Stimulated activated naive CD4-positive, alpha-beta T cell treated with Interleukin-2 at 50 U/mL for 16 hours (primary cell): ENCODE measurements around the gene USP10.

ENCODE experiments used
- DNase-seq: peaks from one replicate; lab custom pipeline; 2025; lab: John Stamatoyannopoulos, UW

Gene USP10

DNA sequence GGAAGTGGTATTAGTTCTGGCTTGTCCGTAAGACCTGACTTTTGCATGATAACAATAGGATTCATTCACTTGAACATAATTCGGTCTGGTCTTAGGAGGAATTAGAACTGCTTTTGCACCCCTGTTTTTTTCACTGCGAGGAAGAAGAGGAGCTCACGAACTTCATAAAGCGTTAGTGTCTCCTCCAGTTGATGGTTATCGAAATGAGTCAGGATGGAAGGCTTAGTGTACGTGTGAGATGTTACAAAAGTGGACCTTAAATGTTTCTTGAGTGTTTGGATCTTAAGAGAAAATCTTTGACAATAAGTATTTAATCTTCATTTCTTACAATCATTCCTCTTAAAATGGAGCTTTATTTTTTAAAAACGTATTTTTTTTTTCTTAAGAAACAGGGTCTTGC, 52.8 kb downstream of the USP10 start:
- DNase-seq, result no peak

DNA sequence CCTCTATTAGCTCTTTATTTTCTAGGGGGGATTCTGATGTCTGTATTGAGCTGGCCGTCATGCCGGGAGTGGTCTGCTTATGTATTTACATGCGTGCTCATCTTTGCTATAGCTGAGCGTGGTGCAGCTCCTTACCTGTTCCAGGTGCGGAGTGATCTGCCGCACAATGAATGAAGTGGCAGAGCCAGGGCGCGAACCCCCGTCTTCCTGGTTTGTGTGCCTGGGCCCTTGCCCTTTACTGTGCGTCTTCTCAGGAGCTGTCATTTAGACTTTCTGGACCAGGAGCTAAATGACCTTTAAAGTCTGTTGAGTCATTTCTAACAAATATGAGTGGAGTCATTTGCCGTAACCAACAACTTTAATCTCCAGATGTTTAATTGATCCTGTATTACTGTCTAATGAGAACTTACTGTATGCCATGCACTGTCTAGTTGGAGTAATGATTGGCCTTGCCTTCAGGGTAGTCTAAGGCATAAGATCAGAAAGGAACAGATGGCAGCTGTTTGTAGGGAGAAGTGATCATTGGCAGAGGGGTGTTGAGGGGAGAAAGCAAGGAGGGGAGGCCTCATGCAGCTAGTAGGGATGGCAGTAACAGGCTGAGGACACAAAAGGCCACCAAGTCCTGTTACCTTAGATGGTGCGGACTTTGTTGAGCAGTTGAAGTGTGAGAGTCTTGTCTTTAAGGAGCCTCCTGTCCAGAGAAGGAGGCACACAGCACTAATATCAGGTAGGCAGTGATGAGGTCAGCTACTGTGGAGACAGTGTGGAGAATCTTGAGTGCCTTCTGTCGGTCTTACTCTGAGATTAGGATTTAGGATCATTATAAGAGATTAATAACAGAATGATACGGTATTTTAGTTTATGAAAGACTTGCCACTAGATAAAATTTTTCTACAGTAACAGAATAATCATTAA, 53.9 kb downstream of the USP10 start:
- DNase-seq, result no peak

DNA sequence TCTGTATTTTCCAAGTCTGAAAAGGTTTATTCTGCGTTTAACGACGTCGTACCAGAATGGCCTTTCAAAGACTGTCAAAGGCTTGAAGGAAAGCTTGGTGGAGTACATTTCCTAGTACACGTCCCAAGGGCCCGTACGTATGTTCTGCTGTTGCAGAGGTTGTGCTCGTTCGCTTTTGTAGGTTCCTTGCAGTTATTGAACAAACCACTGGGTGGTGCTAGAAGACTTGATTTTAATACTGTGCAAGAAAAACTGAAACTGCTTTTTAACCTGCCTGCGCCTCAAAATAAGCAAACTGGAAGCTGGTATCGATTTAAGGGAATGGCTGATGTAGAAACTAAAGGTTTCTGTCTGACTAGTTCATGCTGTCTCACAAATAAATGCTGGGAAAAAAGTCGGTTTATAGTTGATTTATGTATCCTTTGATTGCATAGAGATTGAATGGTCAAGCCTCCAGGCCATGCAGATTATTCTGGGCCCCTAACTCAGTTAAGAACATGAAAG, 54.6 kb downstream of the USP10 start:
- DNase-seq, result peak; percentile 40

DNA sequence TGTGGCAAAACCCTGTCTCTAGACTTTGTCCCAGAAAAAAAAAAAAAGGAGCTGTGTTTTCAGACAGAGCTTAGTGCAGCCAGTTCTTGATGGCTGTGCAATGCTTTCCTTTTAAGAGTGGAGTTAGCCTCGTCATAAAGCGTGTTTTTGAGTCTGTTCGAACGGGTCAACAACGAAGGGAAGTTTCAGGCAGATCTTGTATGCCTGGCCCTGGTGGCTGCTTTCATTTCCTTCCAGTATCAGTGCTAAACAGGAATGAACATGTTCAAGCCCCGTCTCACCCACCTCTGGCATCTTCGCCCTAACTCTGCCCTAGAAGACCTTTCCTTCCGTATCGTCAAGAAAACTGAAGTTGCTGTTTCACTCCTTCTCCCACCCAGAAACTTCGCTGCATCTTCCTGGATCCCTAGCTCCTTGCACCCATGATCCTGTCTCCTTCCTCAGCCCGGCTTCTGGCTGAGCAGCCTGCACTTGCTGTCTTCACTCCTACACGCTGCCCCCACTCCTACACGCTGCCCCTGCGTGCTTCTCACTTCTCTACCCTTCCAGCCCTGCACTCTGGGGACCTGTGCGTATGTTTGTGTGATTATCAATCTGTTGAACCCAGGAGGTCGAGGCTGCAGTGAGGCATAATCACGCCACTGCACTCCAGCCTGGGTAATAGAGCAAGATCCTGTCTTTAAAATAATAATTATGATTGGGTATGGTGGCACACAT, 55.3 kb downstream of the USP10 start:
- no peak for DNase-seq

DNA sequence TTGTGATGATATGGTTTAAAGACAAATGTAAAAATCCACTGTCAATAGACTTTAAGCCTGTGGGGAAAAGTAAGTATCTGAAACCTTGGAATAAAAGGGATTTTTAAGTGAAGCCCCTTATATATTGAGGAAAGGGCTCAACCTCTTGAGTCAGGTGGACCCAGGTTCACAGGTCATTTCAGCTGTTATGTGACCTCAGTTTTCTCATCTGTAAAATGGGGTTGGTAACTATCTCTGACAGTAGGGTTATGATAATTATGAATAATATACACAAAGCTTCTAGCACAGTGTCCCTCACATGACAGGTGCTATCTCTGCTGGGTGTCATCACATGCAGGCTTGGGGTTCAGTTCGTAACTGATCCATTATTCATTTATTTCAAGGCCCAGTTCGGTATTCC, 57.0 kb downstream of the USP10 start:
- no peak for DNase-seq

DNA sequence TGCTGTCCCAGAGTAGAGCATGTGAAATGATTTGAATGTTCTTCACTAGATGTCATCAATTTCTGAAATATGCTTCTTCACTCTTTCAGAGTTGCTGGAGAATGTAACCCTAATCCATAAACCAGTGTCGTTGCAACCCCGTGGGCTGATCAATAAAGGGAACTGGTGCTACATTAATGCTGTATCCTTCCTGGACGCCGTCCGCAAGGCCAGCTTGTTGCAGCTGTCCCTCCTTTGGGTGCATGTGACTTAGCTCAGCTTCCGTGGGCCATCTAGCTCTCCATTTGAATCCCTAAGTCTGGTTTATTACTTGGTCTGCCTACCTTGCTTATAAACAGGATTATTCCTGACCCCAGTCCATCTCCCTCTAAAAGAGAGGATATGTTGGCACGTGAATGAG, 58.8 kb downstream of the USP10 start:
- no peak for DNase-seq

DNA sequence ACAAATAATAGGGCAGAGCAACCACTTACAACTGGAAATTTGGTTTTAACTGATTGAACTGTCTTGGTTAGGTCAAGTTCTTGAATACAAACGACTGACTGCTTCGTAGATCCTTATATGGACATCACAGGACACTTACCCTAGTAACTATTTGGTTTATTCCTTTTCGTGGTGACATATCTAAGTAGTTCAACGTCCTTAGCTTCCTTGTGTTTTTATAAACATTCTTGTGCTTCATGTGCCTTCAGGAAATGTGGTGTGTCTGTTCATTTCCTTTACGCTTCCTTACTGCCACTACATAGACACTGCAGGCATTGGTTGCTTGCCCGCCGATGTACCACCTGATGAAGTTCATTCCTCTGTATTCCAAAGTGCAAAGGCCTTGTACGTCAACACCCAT, 59.3 kb downstream of the USP10 start:
- DNase-seq, result no peak

DNA sequence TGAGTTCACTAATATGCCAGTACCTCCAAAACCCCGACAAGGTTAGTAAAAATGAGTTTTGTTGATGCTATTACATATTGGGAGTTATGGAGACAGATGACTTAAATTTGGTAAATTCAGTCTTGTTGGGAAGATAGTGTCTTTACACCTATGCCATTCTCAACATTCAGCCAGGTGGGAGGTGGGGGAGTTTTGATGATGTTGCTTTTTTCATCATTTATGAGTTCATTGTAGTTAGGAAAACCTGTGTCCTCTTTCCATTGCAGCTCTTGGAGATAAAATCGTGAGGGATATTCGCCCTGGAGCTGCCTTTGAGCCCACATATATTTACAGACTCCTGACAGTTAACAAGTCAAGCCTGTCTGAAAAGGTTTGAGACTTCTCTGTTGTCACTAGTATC, 60.1 kb downstream of the USP10 start:
- DNase-seq, result no peak

DNA sequence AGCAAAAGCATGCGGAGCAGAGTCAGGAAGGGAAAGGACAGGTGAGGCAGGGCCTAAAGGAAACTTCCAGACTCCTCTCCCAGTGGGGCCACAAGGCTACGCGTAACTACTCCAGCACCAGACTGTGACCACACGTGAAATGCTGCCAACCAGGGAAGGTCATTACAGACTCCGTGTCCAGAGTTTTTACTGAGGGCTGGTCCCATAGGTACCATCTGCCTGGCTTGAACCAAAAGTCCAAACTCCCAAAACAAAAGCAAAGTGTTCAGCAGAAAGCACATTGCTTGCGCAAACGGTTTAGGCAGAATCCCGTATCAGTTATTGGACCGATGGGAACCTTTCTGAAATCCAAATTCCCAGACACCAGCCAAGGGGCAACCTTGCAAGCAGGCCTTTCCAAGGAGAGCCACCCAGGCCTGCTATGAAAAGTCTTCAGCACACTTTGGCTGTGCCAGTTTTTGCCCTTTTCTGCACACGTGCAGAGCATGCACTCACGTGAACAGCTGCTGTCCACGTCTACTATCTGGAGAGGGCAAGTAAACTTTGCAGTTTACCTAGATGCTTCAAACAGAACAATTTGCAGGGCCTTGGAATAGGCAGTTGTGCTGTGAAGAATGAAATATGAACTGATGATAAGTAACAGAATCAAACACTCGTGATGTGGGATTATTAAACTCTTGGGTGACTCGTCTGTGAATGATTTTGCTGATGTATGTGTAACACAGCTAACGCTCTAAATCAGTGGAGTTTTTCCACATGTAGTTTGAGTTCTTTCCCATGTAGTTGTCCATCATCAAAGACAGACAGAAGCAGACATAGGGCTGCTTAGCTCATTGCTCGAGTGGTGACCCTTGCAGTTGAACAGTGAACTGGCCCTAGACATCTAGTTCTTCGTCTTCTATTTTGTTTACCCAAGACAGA, 61.9 kb downstream of the USP10 start:
- no peak for DNase-seq

DNA sequence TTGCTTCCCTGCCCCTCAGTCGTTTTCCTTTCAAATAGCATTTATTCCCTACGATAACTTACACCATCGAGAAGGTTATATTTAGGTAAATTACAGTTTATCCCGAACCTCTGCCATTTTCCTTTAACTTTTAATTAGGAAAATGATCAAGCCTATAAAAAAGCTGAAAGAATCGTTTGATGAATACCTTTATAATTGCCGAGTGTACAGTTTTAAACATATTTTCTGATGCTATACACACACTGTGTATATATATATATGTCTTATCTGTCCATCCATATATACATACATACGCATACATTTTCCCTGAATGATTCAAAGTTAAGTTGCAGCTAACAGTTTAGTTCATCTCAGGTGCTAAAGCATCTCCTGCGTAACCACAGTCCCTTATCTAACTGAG, 63.4 kb downstream of the USP10 start:
- no peak for DNase-seq

DNA sequence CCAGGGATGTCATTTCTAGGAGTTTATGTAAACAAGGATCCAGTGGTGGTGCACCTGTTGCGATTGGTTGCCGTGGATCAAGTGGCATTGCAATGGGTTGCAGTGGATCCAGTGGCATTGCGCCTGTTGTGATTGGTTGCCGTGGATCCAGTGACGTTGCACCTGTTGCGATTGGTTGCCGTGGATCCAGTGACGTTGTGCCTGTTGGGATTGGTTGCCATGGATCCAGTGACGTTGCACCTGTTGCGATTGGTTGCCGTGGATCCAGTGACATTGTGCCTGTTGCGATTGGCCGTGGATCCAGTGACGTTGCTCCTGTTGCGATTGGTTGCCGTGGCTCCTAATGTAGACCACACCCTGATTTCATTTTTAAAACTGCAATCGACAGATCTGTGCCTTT, 63.8 kb downstream of the USP10 start:
- DNase-seq, result no peak

DNA sequence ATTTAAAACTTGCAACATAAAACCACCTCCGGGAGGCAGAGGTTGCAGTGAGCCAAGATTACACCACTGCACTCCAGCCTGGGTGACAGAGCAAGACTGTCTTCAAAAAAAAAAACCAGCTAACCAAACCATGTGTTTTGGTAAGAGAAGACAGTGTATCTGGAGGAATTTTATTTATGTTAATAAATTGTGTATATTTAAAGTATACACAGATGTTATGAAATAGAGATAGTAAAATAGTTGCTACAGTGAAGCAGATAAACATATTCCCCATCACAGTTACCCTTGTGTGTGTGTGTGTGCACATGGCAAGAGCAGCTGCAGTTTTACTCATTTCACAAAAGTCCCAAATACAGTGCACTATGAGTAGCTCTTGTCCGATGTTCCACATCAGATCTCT, 65.2 kb downstream of the USP10 start:
- DNase-seq, result no peak

DNA sequence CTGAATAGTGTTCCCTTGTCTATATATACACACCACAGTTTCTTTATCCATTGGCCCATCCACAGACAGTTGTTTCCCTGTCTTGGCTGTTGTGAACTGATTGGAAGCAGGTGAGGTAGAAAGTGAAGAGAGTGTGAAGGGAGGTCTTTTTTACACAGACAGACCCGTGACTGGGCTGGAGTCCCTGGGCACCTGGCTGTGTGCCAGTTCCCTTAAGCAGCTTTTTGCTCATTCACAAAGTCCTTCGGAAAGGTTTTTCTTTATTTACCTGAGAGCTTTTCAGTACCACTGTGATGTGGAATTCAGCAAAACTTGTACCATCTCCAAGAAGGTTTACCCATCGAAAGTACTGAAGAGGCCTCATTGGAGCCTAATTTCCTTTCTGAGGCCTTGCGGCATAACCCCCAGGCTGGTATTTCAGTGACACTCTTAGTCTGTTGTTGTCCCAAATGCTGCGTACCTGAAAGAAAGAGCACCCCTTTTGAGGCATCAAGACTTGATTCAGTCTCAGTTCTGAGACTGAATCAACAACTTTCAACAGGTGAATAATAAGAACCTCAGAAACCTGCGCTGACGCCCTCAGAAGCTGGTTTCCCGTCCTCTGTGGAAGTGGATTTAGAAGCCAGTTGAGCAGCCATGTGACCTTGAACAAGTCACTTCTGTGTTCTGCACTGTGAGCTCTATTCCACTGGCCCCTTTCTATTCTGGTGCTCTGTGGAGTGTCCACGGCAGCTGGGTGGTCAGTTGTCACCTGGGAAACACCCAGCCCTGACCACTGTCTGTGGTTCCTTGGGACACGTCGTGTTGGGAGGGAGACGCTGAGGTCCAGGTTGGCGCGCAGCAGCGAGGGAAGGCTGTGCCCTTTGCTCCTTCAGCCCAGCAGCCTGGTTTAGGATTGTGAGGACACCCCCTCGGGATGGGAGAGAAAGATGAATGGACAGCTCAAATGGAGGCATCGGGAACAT, 66.1 kb downstream of the USP10 start:
- no peak for DNase-seq

DNA sequence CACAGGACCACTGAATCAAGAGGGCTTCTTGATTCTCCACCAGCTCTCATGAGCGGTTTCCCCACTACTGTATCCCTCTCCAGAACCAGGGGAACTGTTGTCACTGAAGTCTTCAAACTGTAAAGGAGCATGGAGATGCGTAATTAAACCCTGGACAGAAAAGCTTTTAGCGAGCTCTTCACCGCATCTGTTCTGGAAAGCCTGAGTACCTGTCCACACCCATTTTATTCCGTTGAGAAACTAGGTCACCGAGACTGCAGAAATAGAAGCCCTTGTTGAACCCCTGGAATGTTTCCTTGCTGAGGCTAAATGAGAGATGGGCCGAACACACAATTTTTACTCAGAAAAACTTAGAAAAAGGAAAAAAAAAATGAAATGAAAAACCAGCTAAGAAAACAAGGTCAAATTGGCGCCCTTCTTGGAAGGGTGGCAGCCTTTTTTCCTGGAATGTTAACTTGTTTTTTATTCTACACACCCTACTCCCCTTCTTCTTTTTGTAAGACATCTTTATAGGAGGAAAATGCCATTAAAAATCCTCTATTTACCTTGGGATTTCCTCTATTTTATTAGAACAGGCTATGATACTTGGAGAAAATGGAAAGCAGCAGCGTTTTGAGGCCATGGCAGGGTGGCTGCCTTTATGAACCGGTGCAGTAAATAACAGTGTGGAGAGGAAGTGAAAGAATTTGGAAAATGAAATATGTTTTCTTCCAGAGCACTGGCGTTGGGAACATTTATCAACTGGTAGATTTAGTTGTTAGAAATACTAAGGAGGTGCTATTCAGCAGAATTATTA, 67.4 kb downstream of the USP10 start:
- no peak for DNase-seq

DNA sequence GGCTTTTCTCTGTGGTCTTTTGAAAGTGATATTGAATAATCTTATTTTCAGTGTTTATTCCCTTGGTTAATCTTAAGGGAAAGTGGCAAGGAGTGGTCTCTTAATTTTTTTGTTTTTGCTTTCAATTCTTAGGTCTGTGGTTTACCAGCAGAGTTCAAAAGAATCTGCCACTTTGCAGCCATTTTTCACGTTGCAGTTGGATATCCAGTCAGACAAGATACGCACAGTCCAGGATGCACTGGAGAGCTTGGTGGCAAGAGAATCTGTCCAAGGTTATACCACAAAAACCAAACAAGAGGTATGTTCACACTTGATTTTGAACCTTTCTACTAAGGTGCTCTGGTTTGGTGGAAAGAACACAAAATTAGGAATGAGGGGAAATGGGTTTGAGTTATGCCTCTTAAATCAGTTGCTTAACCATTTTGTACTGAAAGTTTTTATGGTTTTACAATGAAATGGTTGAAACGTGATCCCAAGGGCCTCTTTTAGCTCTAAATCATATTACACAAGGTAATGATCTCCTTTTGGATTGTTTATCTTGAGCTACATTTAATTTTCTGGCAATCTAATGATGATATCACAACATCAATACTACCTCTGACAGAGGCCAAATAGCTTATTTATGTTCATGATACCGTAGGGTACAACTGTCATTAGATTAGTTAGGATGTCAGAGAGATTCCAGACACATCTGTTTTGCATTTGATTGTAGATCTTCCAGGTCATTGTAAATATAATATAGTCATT, 68.4 kb downstream of the USP10 start:
- no peak for DNase-seq

DNA sequence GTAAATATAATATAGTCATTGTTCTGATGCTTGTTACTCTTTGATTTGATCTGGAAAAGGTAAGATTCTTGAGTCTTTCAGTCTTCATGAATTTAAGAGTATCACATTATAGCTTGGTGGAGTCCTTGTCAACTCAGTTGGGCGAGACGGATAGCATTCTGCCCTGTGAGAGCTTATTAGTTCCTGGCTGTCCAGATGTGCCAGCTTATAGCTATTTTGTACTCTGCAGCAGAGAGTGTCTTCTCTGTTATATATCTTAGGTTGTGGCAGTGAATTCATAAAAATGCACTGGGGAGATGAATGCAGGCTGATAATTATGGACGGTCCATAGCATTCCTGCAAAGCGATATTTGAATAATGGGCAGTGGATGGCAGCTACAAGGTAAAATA, 69.0 kb downstream of the USP10 start:
- no peak for DNase-seq

DNA sequence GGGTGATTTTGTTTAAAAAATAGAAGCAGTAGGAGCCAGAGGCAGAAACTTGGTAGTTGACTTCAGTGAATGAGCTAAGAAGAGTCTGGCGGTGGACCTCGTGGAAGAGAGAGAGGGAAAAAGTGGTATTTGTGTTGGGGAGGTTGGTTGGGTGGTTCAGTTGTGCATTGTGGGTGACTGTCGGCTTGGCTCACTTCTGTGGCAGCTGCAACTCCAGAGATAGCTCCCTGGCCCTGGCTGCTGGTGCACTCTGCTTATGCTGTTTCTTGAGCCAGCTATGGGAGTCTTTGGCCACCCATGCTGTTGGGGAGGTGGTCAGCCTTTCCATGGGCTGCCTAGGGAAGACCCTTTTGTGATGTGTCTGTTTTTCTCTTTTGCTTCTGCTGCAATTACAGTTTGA, 69.6 kb downstream of the USP10 start:
- DNase-seq, result no peak

DNA sequence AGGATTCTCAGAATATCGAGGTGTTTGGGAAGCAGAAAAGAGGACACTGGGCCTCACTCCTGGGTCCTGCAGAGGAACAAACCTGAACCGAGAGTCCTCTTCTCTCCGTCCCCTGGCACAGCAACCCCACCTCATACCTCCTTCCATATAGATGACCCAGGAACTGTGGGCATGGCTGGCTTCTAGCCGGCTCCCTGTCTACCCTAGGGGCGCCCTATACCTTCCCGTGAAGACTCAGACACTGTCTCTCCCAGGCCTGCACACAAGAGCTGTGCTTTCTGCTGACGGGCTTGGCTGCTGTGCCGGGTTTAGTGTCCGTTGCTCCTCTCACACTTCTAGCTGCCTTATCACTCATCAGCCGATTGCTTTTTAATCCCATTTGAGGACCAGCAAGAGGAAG, 73.5 kb downstream of the USP10 start:
- DNase-seq, result no peak

DNA sequence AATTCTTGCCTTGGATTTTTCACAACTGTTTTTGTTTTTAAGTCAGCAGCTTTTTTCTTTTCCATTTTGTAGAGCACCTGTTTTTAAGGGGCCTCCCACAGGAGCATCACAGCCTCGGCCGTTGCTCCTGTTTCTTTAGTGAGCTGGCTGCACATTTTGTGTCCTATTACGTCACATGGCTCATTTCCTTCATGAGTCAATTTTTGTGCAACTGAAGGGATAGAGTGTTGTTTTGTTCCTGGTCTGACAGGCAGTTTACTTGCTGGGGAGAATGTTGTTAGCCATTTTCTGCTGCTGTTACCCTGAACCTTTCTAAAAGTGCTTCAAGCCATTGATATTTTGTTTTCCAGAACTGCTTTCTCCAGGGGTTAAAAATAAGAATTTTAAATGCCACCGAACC, 75.0 kb downstream of the USP10 start:
- DNase-seq, result no peak
